A673 (cell line): Measurements from ENCODE around the gene CCL17. TPM values are rescaled to one million over a fixed set of nuclear protein-coding genes. Genes with fewer than 3 reads are reported as not detected.

ENCODE experiments used
- BruUV-seq: library from RNA; stranded (reverse); fragments of 400-500 nt; replicated peaks from 2 replicates; lab custom pipeline; 2021; lab: Mats Ljungman, UMichigan
- CTCF ChIA-PET: fragments of 300-600 bp; sonication (Branson Sonifier 250); formaldehyde crosslinking; loops from one replicate; lab custom pipeline; 2022; ENCODE audit warnings: antibody characterized with exemption; lab: Charles Lee
- POLR2A ChIA-PET: fragments of 300-600 bp; sonication (Branson Sonifier 250); formaldehyde crosslinking; loops from one replicate; lab custom pipeline; 2022; ENCODE audit warnings: antibody characterized with exemption; ENCODE audit not compliant: low non-redundant PET; lab: Charles Lee
- DNase-seq: peaks from one replicate; pipeline ENCODE4 v3.0.0-alpha.2; 2015; ENCODE audit warnings: low spot score
- H3K27ac ChIP-seq: fragments of 200-600 bp; sonication (generic); 2 replicates; pipeline ENCODE4 v1.5.1; 2016; ENCODE audit warnings: mixed run types, low read depth, mild to moderate bottlenecking, mixed read lengths, antibody characterized with exemption, low read length; ENCODE audit not compliant: poor library complexity, severe bottlenecking
- H3K27me3 ChIP-seq: fragments of 200-600 bp; sonication (generic); replicated peaks from 2 replicates; pipeline ENCODE4 v1.6.1; 2017; ENCODE audit warnings: mixed run types, low read depth, mild to moderate bottlenecking, mixed read lengths, antibody characterized with exemption, low read length; ENCODE audit not compliant: insufficient read depth, poor library complexity
- H3K36me3 ChIP-seq: fragments of 200-600 bp; sonication (generic); 2 replicates; pipeline ENCODE4 v1.6.1; 2016; ENCODE audit warnings: mixed run types, mild to moderate bottlenecking, mixed read lengths, antibody characterized with exemption, low read length; ENCODE audit not compliant: insufficient read depth, poor library complexity, severe bottlenecking
- H3K4me1 ChIP-seq: fragments of 200-600 bp; sonication (generic); 2 replicates; pipeline ENCODE4 v1.6.1; 2017; ENCODE audit warnings: mixed run types, mild to moderate bottlenecking, mixed read lengths, antibody characterized with exemption, low read length; ENCODE audit not compliant: insufficient read depth, poor library complexity, severe bottlenecking
- H3K4me3 ChIP-seq: fragments of 200-600 bp; sonication (generic); 2 replicates; pipeline ENCODE4 v1.5.1; 2016; ENCODE audit warnings: low read depth, mixed run types, mild to moderate bottlenecking, mixed read lengths, low read length; ENCODE audit not compliant: poor library complexity, severe bottlenecking
- H3K9me3 ChIP-seq: fragments of 200-600 bp; sonication (generic); 2 replicates; pipeline ENCODE4 v1.6.1; 2016; ENCODE audit warnings: mixed run types, low read depth, mild to moderate bottlenecking, mixed read lengths, antibody characterized with exemption, low read length; ENCODE audit not compliant: poor library complexity, severe bottlenecking
- EZH2 ChIP-seq: fragments of 200-600 bp; sonication (generic); IDR thresholded peaks from 2 replicates; pipeline ENCODE4 v1.6.1; 2017; ENCODE audit warnings: borderline replicate concordance, low read depth, mild to moderate bottlenecking, mixed read lengths, antibody characterized with exemption, low read length; ENCODE audit not compliant: poor library complexity, severe bottlenecking
- intact Hi-C: fragments of 100-400 bp; cut with micrococcal nuclease; formaldehyde crosslinking; loops from one replicate; pipeline ENCODE4 v1.10.0; 2022; ENCODE audit not compliant: unreplicated experiment
- total RNA-seq: library from RNA; stranded (reverse); gene quantifications from 2 replicates; pipeline ENCODE4 v1.2.3, GENCODE V29; 2021
- TF ChIP-seq, protein P1 (sequence below): fragments of 300-800, 200-600 bp; sonication (generic); conservative IDR thresholded peaks from 2 replicates; pipeline ENCODE4 v1.5.1; 2017; ENCODE audit warnings: low read depth, mild to moderate bottlenecking, antibody characterized with exemption, low read length, moderate library complexity, mixed read lengths

CCL17 gene
- total RNA-seq, 1 experiment from 2014 or later: not detected

GRCh38 chr16:57430955-57431354 is 26.4 kb downstream of the CCL17 start:
- DNase-seq: no peak
- BruUV-seq: no TSS peak
- no peaks in the 10 kb centered on the region for H3K9me3 ChIP-seq
- ChIA-PET POLR2A (interaction anchor here (0.7 kb wide), 2 partner anchors 317 to 336 kb away, joined by 3 read pairs; no protein-coding TSS in a partner anchor), CTCF (no interaction called here)
- intact Hi-C loops: no loop called here
- TF ChIP-seq EZH2: no peak
- TF ChIP-seq, protein P1, sequence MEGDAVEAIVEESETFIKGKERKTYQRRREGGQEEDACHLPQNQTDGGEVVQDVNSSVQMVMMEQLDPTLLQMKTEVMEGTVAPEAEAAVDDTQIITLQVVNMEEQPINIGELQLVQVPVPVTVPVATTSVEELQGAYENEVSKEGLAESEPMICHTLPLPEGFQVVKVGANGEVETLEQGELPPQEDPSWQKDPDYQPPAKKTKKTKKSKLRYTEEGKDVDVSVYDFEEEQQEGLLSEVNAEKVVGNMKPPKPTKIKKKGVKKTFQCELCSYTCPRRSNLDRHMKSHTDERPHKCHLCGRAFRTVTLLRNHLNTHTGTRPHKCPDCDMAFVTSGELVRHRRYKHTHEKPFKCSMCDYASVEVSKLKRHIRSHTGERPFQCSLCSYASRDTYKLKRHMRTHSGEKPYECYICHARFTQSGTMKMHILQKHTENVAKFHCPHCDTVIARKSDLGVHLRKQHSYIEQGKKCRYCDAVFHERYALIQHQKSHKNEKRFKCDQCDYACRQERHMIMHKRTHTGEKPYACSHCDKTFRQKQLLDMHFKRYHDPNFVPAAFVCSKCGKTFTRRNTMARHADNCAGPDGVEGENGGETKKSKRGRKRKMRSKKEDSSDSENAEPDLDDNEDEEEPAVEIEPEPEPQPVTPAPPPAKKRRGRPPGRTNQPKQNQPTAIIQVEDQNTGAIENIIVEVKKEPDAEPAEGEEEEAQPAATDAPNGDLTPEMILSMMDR: no peak
- no peak overlapping the region for H3K4me3 ChIP-seq
- H3K36me3 ChIP-seq: peaks cover 72% of the 10 kb centered on the region
- no peaks in the 10 kb centered on the region for H3K27me3 ChIP-seq
- H3K4me1 ChIP-seq: no peaks in the 10 kb centered on the region
- H3K27ac ChIP-seq: no peak overlapping the region

DNA sequence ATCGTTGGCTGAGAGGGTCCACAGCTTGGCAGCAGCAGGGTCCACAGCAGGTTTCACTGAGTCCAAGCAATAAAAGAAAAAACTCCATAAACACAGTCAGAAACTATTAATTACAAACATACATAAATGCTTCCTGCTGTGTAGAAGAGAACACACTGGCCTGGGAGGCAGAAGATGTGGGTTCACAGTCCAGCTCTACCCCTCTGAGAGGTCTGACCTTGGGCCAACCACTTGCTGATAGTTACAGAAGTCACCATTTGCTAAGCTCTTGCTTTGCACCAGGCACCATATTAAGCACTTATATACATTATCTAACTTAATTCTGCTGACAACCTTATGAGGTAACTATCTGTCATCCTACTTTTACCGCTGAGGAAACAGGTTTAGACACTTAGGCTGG is 27.9 kb downstream of the CCL17 start:
- Histone ChIP-seq H3K36me3 (peaks cover 78% of the 10 kb centered on the region), H3K4me3 (no peak overlapping the region), H3K4me1 (no peaks in the 10 kb centered on the region), H3K27ac (no peak overlapping the region), H3K27me3 (no peaks in the 10 kb centered on the region), H3K9me3 (no peaks in the 10 kb centered on the region)
- BruUV-seq: no TSS peak
- POLR2A ChIA-PET: no interaction called here
- TF ChIP-seq EZH2: no peak
- TF ChIP-seq, protein P1: no peak
- DNase-seq: no peak
- intact Hi-C loops: no loop called here
- CTCF ChIA-PET: no interaction called here

DNA sequence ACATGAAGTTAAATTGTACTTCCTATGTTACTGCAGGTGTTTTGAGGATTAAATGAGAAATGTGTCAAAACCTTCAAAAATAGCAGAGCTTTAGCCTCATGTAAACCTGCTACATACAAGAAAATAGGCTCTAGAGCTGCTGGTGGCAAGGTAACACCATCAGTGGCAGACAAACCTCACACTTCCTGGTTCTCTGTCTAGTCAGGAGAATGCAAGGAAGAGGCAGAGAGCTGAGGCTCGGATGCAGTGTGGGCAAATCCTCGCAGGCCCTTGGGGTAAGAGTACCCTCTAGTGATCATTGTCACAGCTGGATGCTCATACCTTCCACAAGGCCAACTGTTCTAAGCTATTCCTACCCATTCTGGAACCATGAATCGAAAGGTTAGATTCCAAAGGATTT is 28.4 kb downstream of the CCL17 start:
- DNase-seq: no peak
- H3K36me3 ChIP-seq: peaks cover 82% of the 10 kb centered on the region
- TF ChIP-seq EZH2: no peak
- TF ChIP-seq, protein P1: no peak
- intact Hi-C loops: no loop called here
- no peaks in the 10 kb centered on the region for H3K27me3 ChIP-seq
- no peaks in the 10 kb centered on the region for H3K9me3 ChIP-seq
- H3K27ac ChIP-seq: no peak overlapping the region
- no TSS peak for BruUV-seq
- ChIA-PET POLR2A (no interaction called here), CTCF (no interaction called here)
- no peak overlapping the region for H3K4me3 ChIP-seq
- H3K4me1 ChIP-seq: no peaks in the 10 kb centered on the region
